NCI-H1092 (cell line): Measurements from ENCODE around the gene SLF2.
"Not testable (repeated sequence)": the region's sequence is repeated elsewhere in the genome, so short reads cannot be mapped to it uniquely, and the experiment has no call there.

Source experiments
- DNase-seq: peaks from one replicate; lab custom pipeline; 2025; lab: John Stamatoyannopoulos, UW

The SLF2 gene

DNA sequence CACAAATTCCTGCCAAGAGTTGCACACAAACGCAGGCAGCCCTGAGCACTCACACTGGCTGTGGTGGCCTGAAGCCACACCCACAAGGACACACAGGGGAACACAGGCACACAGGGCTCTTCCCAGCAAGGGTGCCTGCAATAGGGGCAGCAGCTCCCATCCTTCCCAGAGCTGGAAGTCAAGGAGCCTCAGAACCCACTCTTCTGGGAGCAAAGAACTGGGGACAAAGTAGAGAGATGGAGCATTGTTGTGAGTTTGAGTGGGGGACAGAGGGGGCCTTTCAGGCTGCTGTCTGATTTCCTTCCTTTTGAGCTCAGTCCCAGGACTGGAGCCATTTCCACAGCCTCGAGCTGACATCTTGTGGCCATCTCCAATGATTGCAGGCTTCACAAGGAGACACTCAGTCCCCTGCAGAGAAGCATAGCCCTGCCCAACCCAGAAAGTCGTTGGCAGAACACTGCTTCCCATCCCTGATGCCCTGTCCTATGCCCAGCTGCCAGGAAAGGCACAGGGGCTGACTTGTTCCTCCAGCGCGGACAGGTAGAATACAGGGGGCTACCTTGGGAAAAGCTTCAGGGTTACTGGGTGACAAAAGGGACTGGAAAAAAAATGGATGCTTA, 34.4 kb upstream of the SLF2 start:
- DNase-seq, result peak; percentile 27

DNA sequence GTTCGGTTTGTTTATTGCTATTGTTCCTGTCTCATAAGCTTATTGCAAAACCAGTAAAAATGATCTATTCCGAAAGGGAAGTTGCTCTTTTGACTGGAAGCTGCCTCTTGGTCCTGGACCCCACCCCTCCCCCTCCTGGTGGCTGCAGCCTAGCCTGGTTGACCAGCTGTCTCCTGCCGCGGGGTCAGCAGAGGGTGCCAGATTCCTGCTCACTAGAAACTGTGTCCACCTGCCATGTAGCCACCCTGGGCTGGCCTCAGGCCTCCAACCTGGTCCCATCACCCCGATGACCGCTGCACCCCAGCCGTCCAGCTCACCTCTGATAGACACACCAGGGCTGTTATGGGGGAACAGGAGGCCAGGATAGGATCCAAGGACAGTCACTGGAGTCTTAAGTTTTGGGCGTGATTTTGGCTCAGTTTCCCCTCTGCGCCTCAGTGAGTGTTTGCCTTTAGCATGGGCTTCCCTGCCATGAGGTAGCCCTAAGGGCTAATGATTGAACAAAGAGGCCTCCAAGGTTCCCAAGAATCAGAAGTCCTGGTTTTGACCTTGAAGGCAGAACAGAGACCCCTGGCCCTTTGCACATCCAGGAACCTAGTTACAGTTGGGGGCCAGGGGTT, 32.9 kb upstream of the SLF2 start:
- DNase-seq, result no peak

- DNase-seq, result no peak
Measured at GRCh38 chr10:100881556-100882213, 31.1 kb upstream of the SLF2 start.

- DNase-seq, result no peak
Measured at GRCh38 chr10:100882252-100882651, 30.5 kb upstream of the SLF2 start.

DNA sequence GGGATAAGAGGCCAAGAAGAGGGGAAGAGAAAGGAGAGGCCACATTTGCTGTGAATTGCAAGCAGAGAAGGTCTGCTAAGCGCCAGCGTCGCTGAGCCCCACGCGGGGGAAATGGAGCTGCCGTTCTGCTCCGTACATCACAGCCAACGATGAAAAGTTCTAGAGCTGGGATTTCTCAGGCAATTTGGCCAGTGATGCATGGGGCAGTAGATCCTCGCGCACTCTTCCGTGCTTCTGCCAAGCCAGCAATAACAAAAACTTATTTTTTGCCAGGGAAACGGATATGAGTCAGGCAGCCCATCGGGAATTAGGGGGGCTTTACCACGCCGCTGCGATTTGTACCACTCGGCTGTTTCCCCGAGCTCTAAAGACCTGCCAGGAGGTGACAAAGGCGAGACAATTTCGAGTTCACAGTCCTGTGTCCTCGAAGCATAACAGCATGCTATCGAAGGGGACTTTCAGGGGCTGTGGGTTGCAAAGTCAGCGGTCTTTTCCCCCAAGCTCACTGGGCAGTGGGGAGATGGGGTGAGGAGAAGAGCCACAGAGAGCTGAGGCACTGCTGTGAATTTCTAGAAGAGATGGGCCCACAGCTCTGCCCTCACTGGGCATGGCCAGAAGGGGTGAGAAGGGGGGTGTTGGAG, 30.0 kb upstream of the SLF2 start:
- no peak for DNase-seq

DNA sequence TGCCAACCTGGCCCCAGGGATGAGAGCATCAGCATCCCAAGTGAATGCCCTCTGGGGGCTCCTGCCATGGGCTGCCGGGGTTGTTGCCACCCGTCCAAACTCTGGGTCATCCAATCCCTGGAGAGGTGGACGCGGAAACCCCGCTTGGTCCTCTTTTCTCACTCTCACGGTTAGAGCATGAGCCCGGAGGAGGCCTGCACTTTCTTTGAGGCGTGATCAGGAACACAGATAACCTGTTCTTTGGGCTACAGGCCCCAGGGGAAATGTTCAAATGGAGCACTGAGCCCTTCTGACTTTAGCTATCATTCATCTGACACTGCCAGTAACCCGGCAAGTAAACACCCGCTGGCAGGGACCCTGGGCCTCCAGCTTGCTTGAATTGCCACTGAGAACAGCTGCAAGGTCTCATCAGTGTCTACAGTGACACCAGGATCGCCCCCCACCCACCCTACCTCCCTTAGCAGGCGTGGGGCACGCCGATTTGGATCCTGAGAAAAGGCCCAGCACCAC, 29.4 kb upstream of the SLF2 start:
- DNase-seq, result no peak

DNA sequence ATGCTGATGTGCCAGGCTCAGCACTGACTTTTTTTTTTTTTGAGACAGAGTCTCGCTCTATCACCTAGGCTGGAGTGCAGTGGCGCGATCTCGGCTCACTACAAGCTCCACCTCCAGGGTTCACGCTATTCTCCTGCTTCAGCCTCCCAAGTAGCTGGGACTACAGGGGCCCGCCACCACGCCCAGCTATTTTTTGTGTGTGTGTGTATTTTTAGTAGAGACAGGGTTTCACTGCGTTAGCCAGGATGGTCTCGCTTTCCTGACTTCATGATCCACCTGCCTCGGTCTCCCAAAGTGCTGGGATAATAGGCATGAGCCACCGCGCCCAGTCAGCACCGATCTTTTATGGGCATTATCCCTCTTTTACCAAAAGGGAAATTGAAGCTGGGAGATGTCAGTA, 27.2 kb upstream of the SLF2 start:
- DNase-seq, result not testable (repeated sequence)

DNA sequence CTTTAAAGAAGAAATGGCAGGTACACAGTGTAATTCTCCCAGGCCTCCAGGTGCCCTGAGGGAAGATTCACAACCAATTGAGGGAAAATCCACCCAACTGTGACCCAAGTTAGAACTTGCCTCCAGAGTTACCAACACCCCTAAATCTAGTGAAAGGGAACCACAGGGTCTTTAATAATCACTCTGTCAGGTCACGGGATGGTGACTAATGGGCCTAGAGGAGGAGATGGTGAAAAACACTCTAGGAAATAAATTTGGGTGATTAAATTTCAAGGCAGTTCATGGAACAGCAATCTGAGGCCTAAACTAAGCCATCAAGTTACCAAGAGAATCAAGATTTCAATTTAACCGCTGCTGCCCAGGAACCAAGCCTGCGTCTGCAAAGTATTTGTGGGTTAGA, 26.7 kb upstream of the SLF2 start:
- no peak for DNase-seq

DNA sequence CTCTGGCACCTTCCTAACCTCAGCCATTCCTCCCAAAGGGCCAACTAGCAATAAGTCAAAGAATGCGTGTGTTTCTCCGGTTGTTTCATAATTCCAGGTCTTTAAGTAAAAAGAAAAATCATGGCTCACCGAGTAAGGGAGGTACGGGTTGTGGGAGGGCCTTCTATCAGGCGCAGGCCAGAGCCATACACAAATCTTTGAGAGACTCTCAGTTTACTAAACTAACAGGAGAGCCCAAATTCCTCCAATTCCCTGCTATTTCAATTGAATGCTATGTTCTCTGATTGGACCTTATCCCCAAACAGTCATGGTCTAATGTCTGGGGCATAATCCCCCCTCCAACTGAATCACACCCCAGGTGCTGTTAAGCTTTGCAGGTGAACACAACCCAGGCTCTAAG, 26.2 kb upstream of the SLF2 start:
- no peak for DNase-seq

- no peak for DNase-seq
Measured at GRCh38 chr10:100886963-100887362, 25.8 kb upstream of the SLF2 start.

DNA sequence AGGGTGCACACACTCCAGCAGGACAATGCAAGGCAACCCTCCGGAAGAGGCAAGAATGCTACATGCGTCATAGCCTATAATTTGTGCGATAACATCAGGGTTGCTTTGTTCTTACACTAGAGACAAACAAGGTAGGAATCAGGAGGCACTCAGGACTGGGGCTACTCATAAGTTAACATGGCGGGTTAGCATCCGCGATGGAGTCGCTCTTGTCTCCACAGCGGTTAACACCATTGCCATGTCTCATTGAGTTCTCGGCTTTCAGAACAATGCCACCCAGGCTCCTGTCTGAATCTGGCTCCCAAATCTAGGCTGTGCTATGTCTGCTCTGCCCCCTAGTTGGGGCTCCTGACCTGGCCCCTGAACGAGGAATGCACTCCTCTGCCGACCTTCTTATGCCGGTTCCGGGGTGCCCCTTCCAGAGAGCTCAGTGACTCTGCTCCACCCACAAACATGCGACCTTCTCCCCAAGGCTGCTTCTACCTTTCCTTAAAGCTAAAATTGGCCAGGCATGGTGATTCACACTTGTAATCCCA, 24.9 kb upstream of the SLF2 start:
- no peak for DNase-seq

- DNase-seq, result no peak
Measured at GRCh38 chr10:100888957-100889356, 23.8 kb upstream of the SLF2 start.

DNA sequence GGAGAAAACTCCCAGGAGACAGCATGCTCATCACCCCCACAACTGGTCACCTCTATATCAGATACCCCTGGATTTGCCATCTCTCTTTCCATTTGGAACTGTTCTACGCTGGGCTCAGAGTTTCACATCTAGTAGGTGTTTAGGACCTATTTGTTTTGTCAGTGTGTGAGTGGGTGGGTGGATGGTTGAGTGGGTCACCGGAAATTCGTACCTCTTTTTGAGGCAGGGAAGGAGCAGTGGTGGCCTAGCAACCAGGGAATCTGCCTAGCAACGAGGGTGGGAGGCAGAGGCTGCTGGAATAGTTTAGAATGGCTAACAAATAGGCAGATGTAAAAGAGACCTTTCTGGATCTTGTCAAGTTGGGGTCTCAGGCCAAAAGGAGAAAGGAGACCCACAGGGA, 23.2 kb upstream of the SLF2 start:
- DNase-seq, result no peak

GRCh38 chr10:100890141-100890672, 22.6 kb upstream of the SLF2 start:
- no peak for DNase-seq

- DNase-seq, result no peak
Measured at GRCh38 chr10:100890673-100891317, 22.0 kb upstream of the SLF2 start.

- DNase-seq, result no peak
Measured at GRCh38 chr10:100894033-100894432, 18.7 kb upstream of the SLF2 start.

GRCh38 chr10:100894589-100895294, 18.0 kb upstream of the SLF2 start:
- DNase-seq, result no peak

DNA sequence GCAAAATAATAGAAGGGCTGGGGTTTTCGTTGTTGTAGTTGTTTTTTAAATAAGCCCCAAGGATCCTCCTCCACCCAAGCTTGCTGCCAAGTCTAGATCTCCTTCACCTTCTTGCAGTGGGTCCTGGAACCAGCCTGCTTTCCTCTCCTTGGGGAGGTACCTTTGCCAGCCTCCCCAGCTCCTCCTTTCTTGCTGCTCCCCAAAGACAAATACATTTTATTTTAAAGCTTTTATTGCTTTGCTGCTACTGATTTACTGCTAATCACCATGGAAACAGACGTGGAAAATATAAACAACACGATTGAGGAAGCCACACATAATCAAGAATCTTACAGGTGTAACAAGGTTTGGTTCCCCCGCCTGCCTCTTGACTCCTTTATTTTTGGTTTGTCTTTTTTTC, 17.4 kb upstream of the SLF2 start:
- no peak for DNase-seq

DNA sequence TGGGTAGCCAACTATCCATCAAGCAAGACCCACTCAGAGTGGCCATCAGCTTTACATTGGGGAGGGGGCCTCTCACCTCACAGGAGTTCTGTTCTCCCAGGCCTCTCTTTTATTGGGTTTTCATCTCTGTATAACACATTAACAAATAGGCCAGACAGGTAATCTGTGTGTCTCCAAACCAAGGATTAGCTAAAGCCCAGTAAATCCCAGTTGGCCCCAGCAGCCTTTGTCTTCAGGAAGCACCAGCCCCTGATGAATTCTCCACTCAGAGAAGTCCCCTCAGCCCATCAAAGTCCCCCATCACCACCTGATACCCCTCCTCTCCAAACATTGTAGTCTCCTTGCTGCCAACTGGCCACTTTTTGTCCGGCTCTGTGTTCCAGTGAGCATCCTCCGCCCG, 16.9 kb upstream of the SLF2 start:
- no peak for DNase-seq

- DNase-seq, result no peak
Measured at GRCh38 chr10:100896876-100897461, 15.8 kb upstream of the SLF2 start.

DNA sequence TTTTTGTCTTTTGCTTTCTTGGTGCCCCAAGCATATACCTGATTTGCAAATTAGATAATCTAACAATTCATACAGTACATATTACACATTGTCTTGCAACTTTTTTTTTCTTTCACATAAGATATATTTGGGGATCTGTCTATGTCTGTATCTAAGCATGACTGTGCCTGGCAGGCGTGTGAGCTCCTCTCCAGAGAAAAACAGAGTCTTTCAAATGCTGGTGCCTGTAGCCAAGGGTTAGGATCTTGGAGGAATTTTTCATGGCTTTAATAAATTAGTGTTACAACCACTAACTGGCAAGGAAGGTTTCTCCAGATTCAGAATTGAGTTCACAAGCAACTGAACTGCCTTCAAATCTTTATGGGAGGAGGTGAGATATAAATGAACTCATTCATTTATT, 14.8 kb upstream of the SLF2 start:
- no peak for DNase-seq
